ENCODE measurements around the gene CIITA.
A peak's percentile ranks its signal among the peaks of the same experiment; 100 is the strongest.

- TF ChIP-seq POLR2A (IDR thresholded peaks at IDR 0.05) (no peak), CTCF (IDR thresholded peaks at IDR 0.05) (peak in 1 of 6 experiments; percentile 30)
Measured at GRCh38 chr16:10876799-10877341, at the start of gene CIITA.

All from Peyer's patch (tissue), 4 donors.